ENCODE results near the gene ING5.
"Not testable (repeated sequence)": the region's sequence is repeated elsewhere in the genome, so short reads cannot be mapped to it uniquely, and the experiment has no call there.

The ING5 gene

GRCh38 chr2:241742320-241742939 lies 40.6 kb downstream of the ING5 start:
- DNase-seq: no peak

GRCh38 chr2:241743008-241743407 lies 41.2 kb downstream of the ING5 start:
- not testable (repeated sequence) for DNase-seq

GRCh38 chr2:241743620-241744019 lies 41.8 kb downstream of the ING5 start:
- no peak for DNase-seq

- no peak for DNase-seq
These were observed 42.4 kb downstream of the ING5 start for GRCh38 chr2:241744028-241744754.

- DNase-seq: no peak
These were observed 43.4 kb downstream of the ING5 start for GRCh38 chr2:241745276-241745675.

- DNase-seq: no peak
These were observed 44.2 kb downstream of the ING5 start for GRCh38 chr2:241746084-241746483.

- DNase-seq: no peak
These were observed 46.8 kb downstream of the ING5 start for GRCh38 chr2:241748468-241749256.

GRCh38 chr2:241750076-241750840 lies 48.4 kb downstream of the ING5 start:
- no peak for DNase-seq

GRCh38 chr2:241751152-241751551 lies 49.3 kb downstream of the ING5 start:
- DNase-seq: no peak

GRCh38 chr2:241751776-241752175 lies 49.9 kb downstream of the ING5 start:
- DNase-seq: no peak

- no peak for DNase-seq
These were observed 50.4 kb downstream of the ING5 start for GRCh38 chr2:241752253-241752652.

- DNase-seq: no peak
These were observed 50.9 kb downstream of the ING5 start for GRCh38 chr2:241752689-241753276.

GRCh38 chr2:241753493-241753892 lies 51.7 kb downstream of the ING5 start:
- DNase-seq: no peak

GRCh38 chr2:241754042-241754441 lies 52.2 kb downstream of the ING5 start:
- no peak for DNase-seq

GRCh38 chr2:241755166-241755565 lies 53.3 kb downstream of the ING5 start:
- no peak for DNase-seq

GRCh38 chr2:241755777-241756176 lies 53.9 kb downstream of the ING5 start:
- no peak for DNase-seq

- DNase-seq: no peak
These were observed 57.4 kb downstream of the ING5 start for GRCh38 chr2:241759067-241759807.

GRCh38 chr2:241759893-241760292 lies 58.1 kb downstream of the ING5 start:
- DNase-seq: not testable (repeated sequence)

GRCh38 chr2:241760301-241760771 lies 58.5 kb downstream of the ING5 start:
- DNase-seq: no peak

GRCh38 chr2:241762321-241762932 lies 60.6 kb downstream of the ING5 start:
- DNase-seq: no peak

GRCh38 chr2:241762933-241763369 lies 61.1 kb downstream of the ING5 start:
- no peak for DNase-seq
